GM23248 (cell line): ENCODE data around the gene FGD5. TPM values are rescaled to one million over a fixed set of nuclear protein-coding genes. Genes with fewer than 3 reads are reported as not detected.

Experiments
- DNase-seq: peaks from one replicate; pipeline ENCODE4 v3.0.0-alpha.2; 2015
- H2AFZ ChIP-seq: fragments of 200-600 bp; sonication (generic); 2 replicates; pipeline ENCODE4 v1.6.1; 2016; ENCODE audit warnings: antibody characterized with exemption
- H3F3A ChIP-seq: fragments of 200-600 bp; sonication (generic); 2 replicates; pipeline ENCODE4 v1.6.1; 2016; ENCODE audit warnings: mild to moderate bottlenecking, antibody characterized with exemption, mixed run types; ENCODE audit not compliant: insufficient read depth
- H3K27ac ChIP-seq: fragments of 200-600 bp; sonication (generic); 2 replicates; pipeline ENCODE4 v1.5.1; 2016; ENCODE audit warnings: mild to moderate bottlenecking
- H3K27me3 ChIP-seq: fragments of 200-600 bp; sonication (generic); replicated peaks from 2 replicates; pipeline ENCODE4 v1.6.1; 2016; ENCODE audit warnings: mild to moderate bottlenecking; ENCODE audit not compliant: insufficient read depth
- H3K36me3 ChIP-seq: fragments of 200-600 bp; sonication (generic); 2 replicates; pipeline ENCODE4 v1.6.1; 2016; ENCODE audit warnings: low read depth, mild to moderate bottlenecking
- H3K4me1 ChIP-seq: fragments of 200-600 bp; sonication (generic); 2 replicates; pipeline ENCODE4 v1.6.1; 2016; ENCODE audit warnings: mild to moderate bottlenecking; ENCODE audit not compliant: insufficient read depth
- H3K4me2 ChIP-seq: fragments of 200-600 bp; sonication (generic); one replicate; pipeline ENCODE4 v1.6.1; 2016; ENCODE audit warnings: mild to moderate bottlenecking; ENCODE audit not compliant: unreplicated experiment
- H3K4me3 ChIP-seq: fragments of 200-600 bp; sonication (generic); 2 replicates; pipeline ENCODE4 v1.5.1; 2016; ENCODE audit warnings: mild to moderate bottlenecking
- H3K79me2 ChIP-seq: fragments of 200-600 bp; sonication (generic); 2 replicates; pipeline ENCODE4 v1.6.1; 2016; ENCODE audit warnings: mild to moderate bottlenecking; ENCODE audit not compliant: insufficient read depth
- H3K9ac ChIP-seq: fragments of 200-600 bp; sonication (generic); 2 replicates; pipeline ENCODE4 v1.6.1; 2016; ENCODE audit warnings: mild to moderate bottlenecking
- H3K9me2 ChIP-seq: fragments of 200-600 bp; sonication (generic); 2 replicates; pipeline ENCODE4 v1.6.1; 2016; ENCODE audit warnings: mixed run types, mild to moderate bottlenecking, moderate library complexity; ENCODE audit not compliant: insufficient read depth
- H3K9me3 ChIP-seq: fragments of 200-600 bp; sonication (generic); one replicate; pipeline ENCODE4 v1.6.1; 2017; ENCODE audit warnings: low read depth
- H4K20me1 ChIP-seq: fragments of 200-600 bp; sonication (generic); 2 replicates; pipeline ENCODE4 v1.6.0; 2016; ENCODE audit not compliant: insufficient read depth
- EZH2 ChIP-seq: fragments of 200-600 bp; sonication (generic); IDR thresholded peaks from 2 replicates; pipeline ENCODE4 v1.6.1; 2018; ENCODE audit warnings: antibody characterized with exemption, mild to moderate bottlenecking; ENCODE audit not compliant: insufficient read depth, poor library complexity, severe bottlenecking
- EZH2phosphoT487 ChIP-seq: fragments of 200-600 bp; sonication (generic); IDR thresholded peaks from 2 replicates; pipeline ENCODE4 v1.6.1; 2018; ENCODE audit warnings: antibody characterized with exemption, moderate library complexity, mild to moderate bottlenecking, low read depth; ENCODE audit not compliant: insufficient read depth
- WGBS, 2 experiments: methylation state at CpG; one replicate each; pipeline ENCODE4 v1.1.6; 2015 to 2017; ENCODE audit warnings: low lambda C conversion rate in 2 of 2, low coverage in 1 of 2; ENCODE audit errors: missing lambda C conversion rate in 2 of 2; 5-methylcytosine and 5-hydroxymethylcytosine counted together
- in situ Hi-C: fragments of 300-500 bp; cut with MboI; formaldehyde crosslinking; loops from 2 replicates; pipeline ENCODE4 v1.15.0; 2020
- polyA plus RNA-seq: library from polyadenylated mRNA; unstranded; fragments of >200 nt; fragmentation: Nextera tagmentation; extraction: Ambion mirVana; gene quantifications from 2 replicates; pipeline ENCODE4 v1.2.1, GENCODE V29; 2016
- total RNA-seq: library from RNA; depleted of rRNA; stranded (reverse); fragments of >200 nt; shearing (Covaris generic); gene quantifications from 2 replicates; pipeline ENCODE4 v1.2.3, GENCODE V29; 2014

FGD5 gene
- total and polyA plus RNA-seq, 2 experiments from 2014 or later, result not detected

DNA sequence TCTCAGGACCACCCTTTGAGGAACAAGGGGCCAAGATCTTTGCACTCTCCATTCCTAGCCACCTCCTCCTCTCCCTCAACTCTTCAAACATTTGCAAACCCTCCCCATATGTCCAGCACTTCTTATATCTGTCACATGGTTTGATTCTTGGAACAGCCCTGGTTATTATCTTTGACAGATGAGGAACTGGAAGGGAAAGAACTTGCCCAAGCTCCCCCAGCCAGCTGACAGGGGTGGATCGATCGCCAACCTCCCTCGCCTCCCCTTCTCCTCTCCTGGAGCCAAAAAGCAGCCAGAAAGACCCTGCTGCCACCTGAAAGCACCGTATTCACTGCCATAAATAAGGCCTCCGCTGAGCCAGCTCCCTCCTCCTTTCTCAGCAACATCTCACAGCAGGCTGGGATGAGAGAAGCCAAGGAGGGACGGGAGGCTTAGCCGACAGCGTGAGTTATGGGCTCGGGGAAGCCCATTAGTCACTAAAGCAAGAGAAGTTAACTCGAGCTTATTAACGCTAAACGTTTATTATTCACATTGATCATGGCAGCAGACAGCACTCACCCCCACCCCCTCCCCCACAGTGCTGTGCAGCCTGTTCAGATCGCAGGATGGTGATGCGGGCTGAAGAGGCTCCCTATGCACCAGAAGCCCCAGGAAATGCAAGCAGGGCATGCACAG, 22.2 kb upstream of the FGD5 start:
- H3K9ac ChIP-seq, result no peak overlapping the region
- no peaks in the 10 kb centered on the region for H3K4me1 ChIP-seq
- H3K4me3 ChIP-seq, result no peak overlapping the region
- no peaks in the 10 kb centered on the region for H3F3A ChIP-seq
- WGBS, 2 experiments, result 44 to 47% methylated on average over 14 of the region's 14 CpGs
- no peak for TF ChIP-seq EZH2
- no peak for TF ChIP-seq EZH2phosphoT487
- in situ Hi-C loops, result no loop called here
- H3K27me3 ChIP-seq, result peaks cover 19% of the 10 kb centered on the region
- H3K36me3 ChIP-seq, result no peaks in the 10 kb centered on the region
- no peak overlapping the region for H2AFZ ChIP-seq
- no peak overlapping the region for H3K27ac ChIP-seq
- no peak overlapping the region for H3K4me2 ChIP-seq
- H3K79me2 ChIP-seq, result no peaks in the 10 kb centered on the region
- H4K20me1 ChIP-seq, result no peaks in the 10 kb centered on the region
- no peak for DNase-seq
- H3K9me3 ChIP-seq, result no peaks in the 10 kb centered on the region
- no peaks in the 10 kb centered on the region for H3K9me2 ChIP-seq

GRCh38 chr3:14797731-14798130, 21.0 kb upstream of the FGD5 start:
- no peak overlapping the region for H3K9ac ChIP-seq
- no peaks in the 10 kb centered on the region for H3K9me2 ChIP-seq
- no peak overlapping the region for H2AFZ ChIP-seq
- DNase-seq, result no peak
- in situ Hi-C loops, result no loop called here
- H3F3A ChIP-seq, result no peaks in the 10 kb centered on the region
- 60 to 65% methylated on average over 4 of the region's 4 CpGs for WGBS, 2 experiments
- no peak overlapping the region for H3K4me2 ChIP-seq
- no peaks in the 10 kb centered on the region for H3K9me3 ChIP-seq
- no peaks in the 10 kb centered on the region for H3K36me3 ChIP-seq
- H3K4me3 ChIP-seq, result no peak overlapping the region
- TF ChIP-seq EZH2phosphoT487 (no peak), EZH2 (no peak)
- no peaks in the 10 kb centered on the region for H3K4me1 ChIP-seq
- no peaks in the 10 kb centered on the region for H4K20me1 ChIP-seq
- H3K27me3 ChIP-seq, result peaks cover 19% of the 10 kb centered on the region
- H3K27ac ChIP-seq, result no peak overlapping the region
- H3K79me2 ChIP-seq, result no peaks in the 10 kb centered on the region

DNA sequence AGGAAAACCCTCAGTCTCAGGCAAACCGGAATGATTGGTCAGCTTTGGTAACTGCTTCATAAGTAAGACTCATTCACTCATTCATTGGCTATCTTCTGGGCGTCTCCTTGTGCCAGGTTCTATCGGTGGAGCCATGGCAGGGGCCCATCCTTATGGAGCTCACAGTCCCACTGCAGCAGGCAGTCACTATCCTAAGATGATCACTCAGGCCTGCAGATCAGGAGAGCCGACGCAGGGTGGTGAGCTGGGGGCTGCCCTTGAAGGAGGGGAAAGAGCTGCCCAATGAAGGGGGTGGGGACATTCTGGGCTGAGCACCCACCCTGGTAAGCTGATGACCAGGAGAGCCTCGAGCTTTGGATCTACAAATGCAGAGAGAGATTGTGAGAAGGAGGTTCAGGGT, 20.5 kb upstream of the FGD5 start:
- Histone ChIP-seq H3K27me3 (peaks cover 19% of the 10 kb centered on the region), H3K79me2 (no peaks in the 10 kb centered on the region), H3K27ac (no peak overlapping the region), H3K9me2 (no peaks in the 10 kb centered on the region), H3K4me3 (no peak overlapping the region), H3K9ac (no peak overlapping the region), H3F3A (no peaks in the 10 kb centered on the region), H3K4me2 (no peak overlapping the region), H3K9me3 (no peaks in the 10 kb centered on the region), H2AFZ (no peak overlapping the region), H3K4me1 (no peaks in the 10 kb centered on the region), H3K36me3 (no peaks in the 10 kb centered on the region), H4K20me1 (no peaks in the 10 kb centered on the region)
- WGBS, 2 experiments, result 56 to 57% methylated on average over 6 of the region's 6 CpGs
- DNase-seq, result no peak
- in situ Hi-C loops, result no loop called here
- TF ChIP-seq EZH2, result no peak
- no peak for TF ChIP-seq EZH2phosphoT487

- WGBS, 2 experiments, result 40 to 42% methylated on average over 4 of the region's 4 CpGs
- Histone ChIP-seq H3K9ac (no peak overlapping the region), H3K4me2 (no peak overlapping the region), H3K36me3 (no peaks in the 10 kb centered on the region), H3K27me3 (peaks cover 19% of the 10 kb centered on the region), H3K4me1 (no peaks in the 10 kb centered on the region), H3K4me3 (no peak overlapping the region), H3F3A (no peaks in the 10 kb centered on the region), H3K9me2 (no peaks in the 10 kb centered on the region), H3K27ac (no peak overlapping the region), H3K9me3 (no peaks in the 10 kb centered on the region), H3K79me2 (no peaks in the 10 kb centered on the region), H4K20me1 (no peaks in the 10 kb centered on the region), H2AFZ (no peak overlapping the region)
- DNase-seq, result peak; percentile 23
- TF ChIP-seq EZH2phosphoT487 (no peak), EZH2 (no peak)
- in situ Hi-C loops, result no loop called here
Measured at GRCh38 chr3:14799146-14799545, 19.6 kb upstream of the FGD5 start.
